Stromal cell of bone marrow (primary cell): ENCODE measurements around the gene DNAJC5G.
"Not testable (repeated sequence)": the region's sequence is repeated elsewhere in the genome, so short reads cannot be mapped to it uniquely, and the experiment has no call there.

Experiments
- DNase-seq: peaks from one replicate; pipeline ENCODE4 v3.0.0-alpha.2; 2012; ENCODE audit warnings: low read depth

The DNAJC5G gene

DNA sequence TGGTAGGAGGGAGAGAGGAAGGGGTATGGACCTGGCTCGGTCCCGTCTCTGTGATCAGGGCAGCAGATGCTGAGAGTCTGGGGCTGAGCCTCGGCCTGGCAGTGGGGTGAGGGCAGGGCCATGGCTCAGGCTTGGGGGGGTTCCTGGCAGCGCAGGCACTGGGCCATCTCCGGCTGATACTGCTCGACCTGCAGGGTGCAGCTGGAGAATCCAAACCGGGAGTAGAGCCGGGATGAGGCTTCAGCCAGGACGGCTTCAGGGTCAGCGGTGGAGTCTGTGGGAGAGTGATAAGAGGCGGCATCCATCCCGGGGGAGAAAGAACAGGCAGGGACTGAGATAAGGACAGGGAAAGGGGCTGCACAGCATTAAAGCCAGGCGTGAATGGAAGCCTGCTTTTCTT lies 20.0 kb upstream of the DNAJC5G start:
- no peak for DNase-seq

DNA sequence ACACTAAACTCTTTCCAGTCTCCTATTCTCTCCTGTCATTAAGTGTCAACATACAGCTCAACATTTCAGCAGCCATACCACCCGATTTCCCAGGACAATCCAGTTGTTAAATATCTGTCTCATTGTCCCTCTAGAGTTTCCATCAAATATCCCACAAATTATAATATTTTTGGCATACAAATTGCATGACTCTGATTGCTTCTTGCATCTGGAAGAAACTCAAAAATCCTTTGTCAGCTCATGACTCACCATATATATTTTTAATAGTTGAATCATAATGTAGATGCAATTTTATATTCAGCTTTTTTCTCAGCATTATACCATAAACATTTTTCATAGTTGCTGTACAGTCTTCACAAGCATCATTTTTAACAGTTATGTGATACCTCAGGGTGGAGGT lies 19.6 kb upstream of the DNAJC5G start:
- peak; percentile 67 for DNase-seq

DNA sequence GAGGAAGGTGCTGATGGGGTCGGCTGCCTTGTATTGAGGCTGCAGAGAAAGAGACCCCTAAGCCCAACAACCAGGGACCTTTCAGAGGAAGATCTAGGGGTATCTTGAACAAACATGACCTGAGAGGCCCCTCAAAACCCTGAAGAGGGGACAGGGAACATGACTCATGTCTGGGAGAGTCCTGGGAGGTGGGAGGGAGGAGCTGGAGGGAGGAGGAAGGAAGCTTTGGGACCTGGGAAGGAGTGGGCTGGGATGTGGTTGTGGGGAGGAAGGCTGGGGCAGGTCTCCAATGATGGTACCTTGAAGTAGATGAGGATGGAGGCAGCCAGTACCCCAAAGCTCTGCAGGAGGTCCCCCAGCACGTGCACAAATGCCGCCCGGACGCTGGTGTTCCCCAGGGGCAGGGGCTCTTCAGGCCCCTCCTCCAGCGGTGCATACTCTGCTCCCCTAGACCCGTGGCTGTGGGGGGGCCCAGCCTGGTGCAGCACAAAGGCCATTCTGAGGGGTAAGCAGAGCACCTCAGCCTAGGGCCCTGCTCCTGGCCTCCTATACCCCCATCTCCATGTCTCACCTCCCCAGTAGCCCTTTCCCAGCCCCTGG lies 18.3 kb upstream of the DNAJC5G start:
- no peak for DNase-seq

DNA sequence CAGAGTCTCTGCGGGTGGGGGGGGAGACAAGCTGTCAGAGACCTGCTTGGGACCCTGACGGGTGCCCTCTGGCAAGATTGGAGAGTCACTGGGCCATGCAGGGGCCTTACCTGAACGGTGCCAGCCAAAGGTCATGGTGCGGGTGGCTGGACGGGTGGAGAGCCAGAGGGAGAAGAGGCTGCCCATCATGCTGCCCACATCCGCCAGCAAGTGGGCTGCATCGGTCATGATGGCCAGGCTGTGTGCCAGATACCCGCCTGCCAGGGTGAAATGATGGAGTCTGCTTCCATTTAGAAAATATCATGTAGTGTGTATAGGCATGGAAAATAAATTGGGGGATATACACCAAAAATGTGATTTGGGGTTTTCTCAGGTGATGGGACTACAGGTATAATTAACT lies 17.2 kb upstream of the DNAJC5G start:
- DNase-seq = no peak

DNA sequence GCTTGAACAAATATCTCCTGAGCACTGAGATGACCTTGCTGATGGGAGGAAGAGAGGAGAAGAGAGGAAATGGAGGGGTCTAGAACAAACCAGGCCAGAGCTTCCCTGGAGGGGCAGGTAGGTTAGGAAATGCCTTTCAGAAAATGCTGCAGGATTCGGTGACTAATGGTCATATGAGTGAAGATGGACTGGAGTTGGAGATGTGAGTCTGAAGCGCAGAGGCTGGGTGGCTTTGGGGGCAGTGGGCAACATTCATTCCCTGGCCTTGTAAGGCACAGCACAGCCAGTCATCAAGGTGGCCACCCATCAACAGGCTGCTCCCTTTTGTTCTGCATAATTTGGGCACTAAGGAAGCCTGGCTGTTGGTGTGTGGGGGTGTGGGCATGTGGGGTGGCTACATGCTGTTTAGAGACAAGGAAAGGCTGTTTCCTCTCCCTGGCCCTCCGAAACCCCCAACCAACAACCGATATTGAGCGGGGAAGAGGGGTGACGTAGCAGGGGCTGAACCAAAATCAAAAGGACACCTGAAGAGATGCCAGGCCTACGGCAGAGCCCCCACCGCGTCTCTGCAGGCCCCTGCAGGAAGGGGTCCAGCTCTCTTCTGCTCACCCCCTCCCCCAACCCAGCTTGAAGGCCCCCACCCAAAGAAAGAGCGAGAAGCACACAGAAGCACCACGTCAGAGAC lies 13.8 kb upstream of the DNAJC5G start:
- DNase-seq = no peak

DNA sequence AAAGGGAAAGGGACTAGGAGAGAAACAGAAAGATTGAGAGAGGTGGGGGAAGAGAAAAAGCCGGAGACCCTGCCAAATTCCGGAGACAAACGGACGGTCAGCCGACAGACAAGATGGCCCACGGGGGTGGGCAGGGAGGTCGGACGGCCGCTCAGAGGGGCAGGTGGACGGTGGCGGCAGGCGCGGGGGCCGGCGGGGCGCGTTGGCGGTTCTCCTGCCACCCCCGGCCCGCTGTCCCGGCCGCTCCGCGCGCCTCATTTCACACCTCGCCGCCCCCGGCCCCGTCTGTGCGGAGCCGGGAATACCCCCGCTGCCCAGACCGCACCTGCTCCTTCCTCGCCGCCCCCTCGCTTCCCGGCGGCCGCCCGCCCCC lies 13.3 kb upstream of the DNAJC5G start:
- DNase-seq = no peak

DNA sequence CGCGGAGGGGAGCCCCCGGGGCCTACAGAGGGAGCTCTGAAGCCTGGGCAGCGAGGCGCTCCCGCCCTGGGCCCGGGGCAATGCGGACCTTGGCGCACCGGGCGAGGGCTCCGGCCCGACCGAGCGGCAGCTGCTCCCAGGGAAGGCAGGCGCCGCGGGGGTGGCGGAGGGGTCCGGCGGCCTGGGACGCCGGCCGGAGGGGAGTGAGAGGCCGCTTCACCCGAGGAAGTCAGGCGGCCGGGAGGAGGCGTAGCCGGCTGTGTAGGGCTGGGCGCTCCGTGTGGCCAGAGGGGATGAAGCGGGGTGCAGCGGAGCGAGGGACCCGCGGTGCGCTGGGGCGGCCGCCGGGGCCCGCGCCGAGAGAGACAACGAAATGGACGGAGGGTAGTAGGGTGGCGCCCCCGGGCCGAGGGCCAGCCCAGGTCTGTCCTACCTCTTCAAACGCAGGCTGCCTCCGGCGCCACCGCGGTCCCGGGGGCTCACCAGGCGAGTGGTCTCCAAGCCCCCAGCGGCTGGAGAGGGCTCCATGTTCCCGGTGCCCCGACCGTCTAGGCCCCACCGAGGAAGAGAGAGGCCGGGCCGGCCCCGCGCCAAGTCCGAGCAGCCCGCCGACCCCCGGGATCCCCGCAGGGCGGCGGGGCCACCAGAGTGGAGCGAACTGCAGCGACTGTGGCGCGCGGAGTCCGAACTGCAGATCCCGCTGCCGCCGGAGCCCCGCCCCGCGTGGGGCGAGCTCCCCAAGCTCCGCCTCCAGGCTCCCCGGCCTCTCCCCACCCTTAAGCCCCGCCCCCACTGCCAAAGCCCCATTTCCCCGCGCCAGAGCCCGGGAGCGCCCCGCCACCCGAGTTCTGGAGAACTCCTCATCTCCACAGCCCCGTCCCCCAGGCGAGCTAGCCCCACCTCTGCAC lies 12.6 kb upstream of the DNAJC5G start, which contains the start of gene SLC30A3:
Gene SLC30A3, minus strand, starts transcription at position 669 of the 908 bp plus-strand sequence. Its CDS starts 141 bp downstream, at position 528.
- DNase-seq = no peak

DNA sequence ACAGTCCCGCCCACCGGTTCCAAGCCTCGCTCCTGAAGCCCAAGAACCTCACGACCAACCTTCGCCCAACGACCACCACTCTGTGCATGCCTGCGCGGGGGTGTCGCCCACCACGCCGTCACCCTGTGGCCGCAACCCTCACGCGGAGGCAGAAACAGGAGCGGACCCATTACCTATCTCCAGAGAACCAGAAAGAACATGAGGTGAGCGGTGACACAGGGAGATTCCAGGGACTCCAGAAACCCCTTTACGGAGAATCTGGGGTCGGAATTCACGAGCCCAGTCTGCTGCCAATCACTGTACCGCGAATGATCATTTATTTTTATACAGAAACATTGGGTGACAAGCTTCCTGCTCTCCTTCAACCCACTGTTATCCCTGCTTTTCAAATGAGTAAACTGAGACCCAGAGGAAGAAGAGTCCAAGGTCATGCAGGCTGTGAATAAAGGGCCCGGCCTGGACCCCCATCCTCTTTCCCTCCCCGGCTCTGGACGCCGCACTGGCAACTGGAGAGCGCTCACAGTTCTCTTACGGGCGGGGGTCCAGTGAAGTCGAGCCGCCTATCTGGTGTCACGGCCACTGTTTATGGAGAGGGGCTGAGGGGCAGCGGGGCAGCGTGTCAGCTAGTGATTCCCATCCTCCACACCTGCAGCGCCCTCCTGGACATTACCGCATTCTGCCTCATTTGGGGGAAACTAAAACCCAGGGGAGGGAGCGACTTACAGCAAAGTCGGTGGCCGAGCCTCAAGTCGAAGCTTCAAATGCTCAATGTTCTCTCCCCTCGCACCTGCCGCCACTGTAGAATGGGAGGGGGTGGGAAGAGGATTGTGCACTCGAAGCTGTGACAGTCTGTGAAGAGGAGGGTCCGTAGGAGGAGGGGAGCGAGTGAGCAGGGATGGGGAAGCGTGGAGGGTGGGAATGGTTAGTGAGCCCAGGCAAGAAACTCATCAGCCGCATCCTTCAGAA lies 11.7 kb upstream of the DNAJC5G start:
- no peak for DNase-seq

DNA sequence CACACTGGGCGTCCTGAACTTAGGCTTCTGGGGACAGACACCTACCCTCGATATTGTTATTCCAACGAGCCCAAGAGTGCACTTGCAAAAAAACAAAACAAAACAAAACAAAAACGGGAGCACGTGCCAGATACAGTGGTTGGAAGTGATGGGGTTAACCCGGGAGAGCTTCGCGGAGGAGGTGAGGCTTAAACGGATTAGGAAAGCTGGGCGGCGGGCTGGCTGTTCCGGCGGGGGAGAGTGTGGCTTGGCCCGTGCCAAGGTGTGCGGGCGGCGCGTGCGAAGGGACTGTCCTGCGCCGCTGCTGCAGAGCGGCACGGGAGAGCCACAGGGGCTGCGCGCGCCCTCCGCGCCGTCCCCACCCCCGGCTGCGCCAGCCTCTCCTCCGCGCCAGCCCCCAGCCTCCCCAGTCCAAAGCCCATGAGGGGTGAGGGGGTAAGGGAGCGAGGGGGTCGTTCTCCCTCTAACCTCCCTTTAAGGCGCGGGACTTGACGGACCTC lies 10.9 kb upstream of the DNAJC5G start:
- no peak for DNase-seq

DNA sequence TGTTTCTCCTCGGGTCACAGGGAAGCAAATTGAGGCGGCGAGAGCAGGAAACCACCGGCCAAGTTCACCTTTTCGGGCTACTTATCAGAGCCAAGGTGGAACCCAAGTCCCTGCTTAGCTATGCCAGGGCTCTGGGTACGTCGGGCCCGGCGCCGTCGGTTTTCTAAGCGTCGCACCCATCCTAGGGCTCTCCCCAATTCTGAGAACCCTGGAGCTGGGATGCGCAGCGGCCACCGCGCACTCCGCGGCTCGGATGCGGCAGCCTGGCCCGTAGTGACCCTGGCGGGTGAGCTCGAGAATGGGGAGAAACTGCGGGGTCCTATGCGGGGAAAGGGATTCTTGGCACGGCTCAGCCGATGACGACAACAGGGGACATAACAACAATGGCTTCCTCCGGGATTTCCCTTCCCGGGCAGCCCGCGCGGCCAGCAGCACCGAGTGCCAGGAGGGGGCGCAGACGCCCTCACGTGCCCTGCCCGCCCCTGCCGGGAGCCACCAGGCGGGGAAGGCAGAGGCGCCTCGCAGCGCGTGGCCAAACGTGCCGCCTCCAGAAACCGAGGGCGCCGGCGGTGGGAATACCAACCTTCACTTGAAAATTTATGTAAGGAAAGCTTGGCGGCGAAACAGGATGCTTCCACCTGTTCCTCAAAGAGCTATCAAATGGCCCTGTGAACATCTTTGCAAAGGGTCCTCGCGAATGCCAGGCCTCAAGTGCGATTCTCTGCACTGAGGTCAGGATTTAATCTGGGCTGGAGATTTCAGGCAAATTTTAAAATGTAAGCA lies 10.3 kb upstream of the DNAJC5G start:
- no peak for DNase-seq

DNA sequence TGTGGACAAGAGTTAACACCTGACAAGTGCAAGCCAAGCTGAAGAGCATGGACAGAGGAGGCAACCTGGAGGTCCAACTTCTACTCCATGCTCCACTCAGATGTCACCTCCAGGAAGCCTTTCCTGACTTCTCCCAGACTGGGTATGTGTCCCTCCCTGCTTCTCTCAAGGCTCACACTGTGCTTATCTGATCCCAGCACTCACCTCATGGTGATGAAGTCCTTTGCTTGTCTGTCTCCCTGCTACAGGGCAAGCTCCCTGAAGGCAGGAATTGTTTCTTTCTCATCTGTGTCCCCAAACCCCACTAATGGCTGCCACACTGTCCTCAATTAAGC lies 9.7 kb upstream of the DNAJC5G start:
- no peak for DNase-seq

DNA sequence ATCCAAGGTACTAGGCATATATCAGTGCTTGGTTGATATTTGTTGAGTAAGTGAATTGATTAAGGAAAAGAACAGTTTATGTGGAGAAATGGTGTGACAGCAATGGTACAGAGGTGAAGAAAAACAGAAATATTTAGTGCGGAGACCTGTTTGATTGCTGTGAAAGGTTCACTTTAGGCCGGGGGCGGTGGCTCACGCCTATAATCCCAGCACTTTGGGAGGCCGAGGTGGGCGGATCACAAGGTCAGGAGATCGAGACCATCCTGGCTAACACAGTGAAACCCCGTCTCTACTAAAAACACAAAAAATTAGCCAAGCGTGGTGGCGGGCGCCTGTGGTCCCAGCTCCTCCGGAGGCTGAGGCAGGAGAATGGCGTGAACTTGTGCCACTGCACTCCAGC lies 6.9 kb upstream of the DNAJC5G start:
- not testable (repeated sequence) for DNase-seq

DNA sequence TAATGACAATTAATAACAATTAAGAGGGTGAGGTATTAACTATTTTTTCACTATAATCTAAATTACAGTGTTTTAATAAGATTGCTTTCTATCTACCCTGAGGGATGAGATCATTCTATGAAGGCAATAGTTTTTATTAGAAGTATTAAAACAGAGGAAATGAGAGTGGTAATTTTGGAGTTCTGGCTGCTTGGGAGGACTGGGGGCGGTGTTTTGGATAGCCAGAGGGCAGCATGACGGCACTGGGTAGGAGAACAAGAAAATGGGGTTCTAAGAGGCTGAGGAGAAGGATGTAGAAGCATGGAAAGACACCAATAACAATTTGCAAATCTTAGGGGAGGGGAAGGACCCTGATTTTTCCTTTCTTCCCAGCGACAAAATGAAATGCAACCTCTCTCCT lies 5.1 kb upstream of the DNAJC5G start:
- DNase-seq = no peak

DNA sequence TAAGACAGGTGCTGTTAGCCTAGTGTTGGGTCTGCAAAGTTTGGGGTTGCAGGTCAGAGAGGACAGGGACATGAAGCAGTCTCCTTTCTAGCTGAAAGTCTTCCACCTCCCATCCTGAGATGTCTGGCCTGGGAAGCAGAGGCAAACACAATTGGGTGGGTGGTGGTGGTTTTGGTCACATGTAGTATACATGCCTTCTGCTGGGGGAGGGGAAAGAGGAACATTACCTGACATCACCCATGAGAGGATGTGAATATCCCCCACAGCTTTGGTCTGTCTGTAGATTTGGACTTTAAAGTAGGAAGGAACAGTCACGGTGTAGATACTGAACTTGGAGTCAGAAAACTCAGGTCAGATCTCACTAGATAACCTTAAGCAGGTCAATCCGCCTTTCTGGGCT lies 4.6 kb upstream of the DNAJC5G start:
- no peak for DNase-seq

DNA sequence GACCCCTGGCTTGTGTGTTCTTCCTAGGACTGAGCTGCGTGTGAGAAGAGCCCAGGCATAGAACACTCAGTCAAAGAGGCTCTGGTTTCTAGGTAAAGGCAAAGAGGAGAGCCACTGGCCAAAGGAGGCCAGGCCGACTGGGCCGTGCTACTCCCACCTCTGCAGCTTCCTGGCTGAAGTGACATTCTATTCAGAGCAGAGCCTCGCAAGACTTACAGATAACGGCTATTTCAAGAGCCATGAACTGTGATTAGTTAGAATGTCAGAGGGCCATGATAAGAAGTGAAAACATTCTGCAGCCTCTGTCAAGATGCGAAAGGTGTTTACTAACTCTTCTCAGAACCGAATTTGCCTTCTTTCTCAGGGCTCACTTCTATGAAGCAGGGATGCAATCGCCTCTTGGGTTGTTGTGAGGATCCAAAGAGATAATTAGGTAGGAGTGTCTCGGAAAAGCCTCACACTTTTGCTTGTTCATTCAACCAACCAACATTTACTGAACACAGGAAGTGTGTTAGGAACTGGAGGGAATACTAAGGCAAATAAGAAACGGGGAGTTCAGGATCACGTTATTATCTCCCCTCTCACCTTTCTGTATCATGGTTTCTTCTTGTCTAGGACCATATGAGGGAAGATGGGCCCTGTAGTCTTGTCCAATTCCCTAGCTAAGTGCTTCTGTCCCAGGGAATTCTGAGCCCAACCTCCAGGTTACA lies 3.4 kb upstream of the DNAJC5G start:
- DNase-seq = no peak

DNA sequence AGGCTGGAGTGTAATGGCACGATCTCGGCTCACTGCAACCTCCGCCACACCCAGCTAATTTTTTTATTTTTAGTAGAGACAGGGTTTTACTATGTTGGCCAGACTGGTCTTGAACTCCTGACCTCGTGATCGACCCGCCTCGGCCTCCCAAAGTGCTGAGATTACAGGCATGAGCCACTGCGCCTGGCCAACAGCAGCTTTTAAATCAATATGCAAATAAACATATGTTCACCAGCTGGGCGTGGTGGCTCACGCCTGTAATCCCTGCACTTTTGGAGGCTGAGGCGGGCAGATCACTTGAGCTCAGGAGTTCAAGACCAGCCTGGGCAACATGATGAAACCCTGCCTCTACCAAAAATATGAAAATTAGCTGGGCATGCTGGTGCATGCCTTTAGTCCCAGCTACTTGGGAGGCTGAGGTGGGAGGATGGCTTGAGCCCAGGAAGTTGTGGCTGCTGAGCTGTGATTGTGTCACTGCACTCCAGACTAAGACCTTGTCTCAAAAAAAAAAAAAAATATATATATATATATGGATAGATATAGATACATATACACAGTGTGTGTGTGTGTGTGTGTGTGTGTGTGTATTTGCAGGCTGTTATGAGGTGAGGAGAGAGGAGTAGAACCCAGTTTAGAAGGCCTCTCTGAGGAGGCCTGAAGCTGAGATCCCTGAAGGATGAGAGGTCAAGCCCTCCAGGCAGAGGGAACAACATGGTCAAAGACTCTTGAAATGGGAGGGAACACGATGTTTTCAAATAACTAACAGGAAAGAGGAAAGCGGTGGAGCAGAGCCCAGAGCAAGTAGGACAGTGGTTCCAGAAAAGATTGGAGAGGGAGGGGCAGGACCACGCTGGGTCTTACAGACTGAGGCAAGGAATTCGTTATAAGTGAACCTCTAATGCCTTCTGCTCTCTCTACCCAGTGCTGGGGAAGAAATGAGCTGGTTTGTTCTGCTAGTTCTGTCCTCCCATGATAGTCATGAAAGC lies 2.4 kb upstream of the DNAJC5G start:
- DNase-seq = not testable (repeated sequence)

DNA sequence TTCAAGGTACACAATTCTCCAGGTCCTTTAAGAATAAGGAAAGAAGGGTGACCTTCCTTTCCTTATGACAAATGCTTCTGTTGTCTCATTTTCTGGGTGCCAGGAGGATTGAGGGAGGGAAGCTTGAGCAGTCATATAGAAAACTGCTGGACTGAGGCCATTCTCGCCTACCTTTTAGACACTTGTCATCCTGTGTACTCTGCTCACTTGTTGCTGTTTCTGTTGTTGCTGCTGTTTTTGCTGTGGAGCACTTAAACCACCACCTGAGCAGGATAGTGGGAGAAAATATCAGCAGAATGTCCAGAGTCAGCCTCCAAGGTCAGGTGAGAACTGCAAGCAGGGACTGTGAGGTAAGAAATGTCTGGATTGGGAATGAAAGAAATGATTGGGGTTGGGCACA lies 2.8 kb downstream of the DNAJC5G start:
- no peak for DNase-seq

DNA sequence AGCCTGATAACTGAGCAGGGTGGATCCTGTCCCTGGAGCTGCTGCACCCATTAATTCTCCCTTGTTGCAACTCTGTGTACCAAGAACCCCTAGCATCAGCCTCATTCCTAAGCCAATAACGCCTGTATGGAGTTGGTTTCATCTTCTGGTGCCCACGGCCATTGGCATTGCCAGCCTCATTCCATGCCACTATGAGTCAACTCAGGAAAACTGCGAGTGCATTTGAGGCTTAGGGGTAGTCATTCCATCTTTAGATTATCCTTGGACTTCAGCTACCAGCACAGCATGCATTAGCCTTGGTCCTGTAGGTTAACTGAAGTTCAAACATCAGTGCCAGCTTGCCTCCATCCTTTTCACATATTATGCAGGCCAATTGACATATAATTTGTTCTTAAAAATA lies 5.6 kb downstream of the DNAJC5G start:
- DNase-seq = no peak

DNA sequence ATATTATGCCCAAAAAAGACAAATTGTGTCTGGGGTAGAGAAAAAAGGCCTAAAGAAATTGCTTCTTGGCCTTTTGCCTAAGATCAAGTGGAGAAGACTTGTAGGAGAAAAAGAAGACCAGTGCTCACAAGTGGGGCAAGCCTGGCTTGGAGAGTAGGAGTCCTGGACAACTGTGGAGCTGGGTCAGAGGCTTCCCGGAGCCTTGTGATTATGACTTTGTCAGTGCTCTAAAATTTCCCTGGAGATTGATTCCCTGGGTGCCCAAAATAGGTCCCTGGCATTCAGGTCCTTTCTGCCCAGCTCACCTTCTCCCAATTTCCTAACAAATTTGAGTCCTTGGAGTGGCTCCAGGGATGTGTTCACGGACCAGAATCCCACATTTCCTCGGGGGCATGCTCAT lies 6.2 kb downstream of the DNAJC5G start:
- no peak for DNase-seq
